Esophagus muscularis mucosa (tissue), 3 donors: Measurements from ENCODE around the gene SLC26A6.

Experiments used
- POLR2A ChIP-seq: fragments of 450-650 bp; IDR thresholded peaks from one replicate; pipeline ENCODE4 v1.6.1; 2017; ENCODE audit warnings: antibody characterized with exemption, moderate library complexity, mild to moderate bottlenecking, low read depth
- TF ChIP-seq, protein P1 (sequence below), 3 experiments: fragments of 200-600 bp in 2 of 3; fragments of 450-650 bp in 1 of 3; sonication (generic) in 2 of 3; IDR thresholded peaks; one replicate each; pipeline ENCODE4 v1.5.1; 2017 to 2019; ENCODE audit warnings: antibody characterized with exemption in 3 of 3, mild to moderate bottlenecking in 2 of 3, moderate library complexity in 1 of 3

DNA sequence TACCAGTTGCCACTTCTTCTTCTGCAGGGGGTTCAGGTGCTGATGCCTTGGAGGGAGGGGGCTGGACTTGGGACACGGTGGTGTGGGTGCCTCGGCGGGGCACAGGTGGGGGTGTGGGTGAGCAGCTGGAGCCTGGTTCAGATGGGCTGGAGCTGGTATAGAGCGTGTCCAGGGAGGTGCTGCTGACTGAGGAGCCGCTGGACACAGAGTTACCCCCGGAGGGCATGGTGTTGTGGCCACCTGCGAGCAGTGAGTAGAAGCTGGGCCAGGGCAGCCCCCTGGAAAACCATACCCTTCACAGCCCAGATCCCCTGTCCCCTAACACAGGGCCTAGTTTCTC lies 46.2 kb upstream of the SLC26A6 start:
- TF ChIP-seq, protein P1, sequence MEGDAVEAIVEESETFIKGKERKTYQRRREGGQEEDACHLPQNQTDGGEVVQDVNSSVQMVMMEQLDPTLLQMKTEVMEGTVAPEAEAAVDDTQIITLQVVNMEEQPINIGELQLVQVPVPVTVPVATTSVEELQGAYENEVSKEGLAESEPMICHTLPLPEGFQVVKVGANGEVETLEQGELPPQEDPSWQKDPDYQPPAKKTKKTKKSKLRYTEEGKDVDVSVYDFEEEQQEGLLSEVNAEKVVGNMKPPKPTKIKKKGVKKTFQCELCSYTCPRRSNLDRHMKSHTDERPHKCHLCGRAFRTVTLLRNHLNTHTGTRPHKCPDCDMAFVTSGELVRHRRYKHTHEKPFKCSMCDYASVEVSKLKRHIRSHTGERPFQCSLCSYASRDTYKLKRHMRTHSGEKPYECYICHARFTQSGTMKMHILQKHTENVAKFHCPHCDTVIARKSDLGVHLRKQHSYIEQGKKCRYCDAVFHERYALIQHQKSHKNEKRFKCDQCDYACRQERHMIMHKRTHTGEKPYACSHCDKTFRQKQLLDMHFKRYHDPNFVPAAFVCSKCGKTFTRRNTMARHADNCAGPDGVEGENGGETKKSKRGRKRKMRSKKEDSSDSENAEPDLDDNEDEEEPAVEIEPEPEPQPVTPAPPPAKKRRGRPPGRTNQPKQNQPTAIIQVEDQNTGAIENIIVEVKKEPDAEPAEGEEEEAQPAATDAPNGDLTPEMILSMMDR (IDR thresholded peaks at IDR 0.05) = no peak
- TF ChIP-seq POLR2A = no peak
